Loucy (cell line): ENCODE measurements around the gene FAM24A.
"Not testable (repeated sequence)": the region's sequence is repeated elsewhere in the genome, so short reads cannot be mapped to it uniquely, and the experiment has no call there.

Experiments used
- H2AFZ ChIP-seq: fragments of 200-600 bp; sonication (generic); 2 replicates; pipeline ENCODE4 v1.6.0; 2016; ENCODE audit warnings: antibody characterized with exemption, mild to moderate bottlenecking, low read length, moderate library complexity
- H3F3A ChIP-seq: fragments of 200-600 bp; 2 replicates; pipeline ENCODE4 v1.6.0; 2016; ENCODE audit warnings: antibody characterized with exemption, low read depth, mild to moderate bottlenecking
- H3K27me3 ChIP-seq: fragments of 200-600 bp; sonication (generic); 2 replicates; pipeline ENCODE4 v1.6.1; 2014; ENCODE audit warnings: low read length, mild to moderate bottlenecking; ENCODE audit not compliant: insufficient read depth, poor library complexity, severe bottlenecking
- H3K36me3 ChIP-seq: fragments of 200-600 bp; sonication (generic); 2 replicates; pipeline ENCODE4 v1.6.1; 2016; ENCODE audit warnings: low read length; ENCODE audit not compliant: insufficient read depth
- H3K4me1 ChIP-seq: fragments of 200-600 bp; sonication (generic); 2 replicates; pipeline ENCODE4 v1.5.1; 2014; ENCODE audit warnings: low read length, mild to moderate bottlenecking; ENCODE audit not compliant: insufficient read depth, poor library complexity, severe bottlenecking
- H3K4me2 ChIP-seq: fragments of 200-600 bp; sonication (generic); 2 replicates; pipeline ENCODE4 v1.6.0; 2014; ENCODE audit warnings: antibody characterized with exemption, low read length, low read depth, mild to moderate bottlenecking; ENCODE audit not compliant: poor library complexity, severe bottlenecking
- H3K4me3 ChIP-seq: fragments of 200-600 bp; sonication (generic); 2 replicates; pipeline ENCODE4 v1.5.1; 2014; ENCODE audit warnings: low read length, mild to moderate bottlenecking, mixed read lengths; ENCODE audit not compliant: poor library complexity, severe bottlenecking
- H3K79me2 ChIP-seq: fragments of 200-600 bp; sonication (generic); 2 replicates; pipeline ENCODE4 v1.6.1; 2014; ENCODE audit warnings: low read length; ENCODE audit not compliant: insufficient read depth
- H3K9ac ChIP-seq: fragments of 200-600 bp; sonication (generic); 2 replicates; pipeline ENCODE4 v1.6.0; 2014; ENCODE audit warnings: mild to moderate bottlenecking, low read depth, low read length, moderate library complexity; ENCODE audit not compliant: poor library complexity, severe bottlenecking
- H3K9me2 ChIP-seq: fragments of 200-600 bp; sonication (generic); replicated peaks from 2 replicates; pipeline ENCODE4 v1.6.1; 2016; ENCODE audit warnings: low read depth, low read length, mixed read lengths
- H3K9me3 ChIP-seq: fragments of 200-600 bp; sonication (generic); 2 replicates; pipeline ENCODE4 v1.6.1; 2014; ENCODE audit warnings: mild to moderate bottlenecking, antibody characterized with exemption, low read length, low read depth; ENCODE audit not compliant: insufficient read depth
- H4K20me1 ChIP-seq: fragments of 200-600 bp; sonication (generic); 2 replicates; pipeline ENCODE4 v1.6.0; 2014; ENCODE audit warnings: antibody characterized with exemption, low read length, mild to moderate bottlenecking; ENCODE audit not compliant: insufficient read depth, poor library complexity, severe bottlenecking
- CTCF ChIP-seq: fragments of 200-600 bp; sonication (generic); conservative IDR thresholded peaks from 2 replicates; pipeline ENCODE4 v1.5.1; 2014; ENCODE audit warnings: mild to moderate bottlenecking, antibody characterized with exemption, low read length
- EZH2phosphoT487 ChIP-seq: fragments of 200-600 bp; IDR thresholded peaks from 2 replicates; pipeline ENCODE4 v1.6.1; 2018; ENCODE audit warnings: antibody characterized with exemption, mild to moderate bottlenecking, moderate library complexity, borderline replicate concordance

The FAM24A gene

GRCh38 chr10:122864194-122864592 lies 46.2 kb upstream of the FAM24A start:
- H3K27me3 ChIP-seq, result no peaks in the 10 kb centered on the region
- H3K9me2 ChIP-seq, result no peaks in the 10 kb centered on the region
- H4K20me1 ChIP-seq, result peaks cover 59% of the 10 kb centered on the region
- peaks cover 82% of the 10 kb centered on the region for H3K79me2 ChIP-seq
- no peak overlapping the region for H2AFZ ChIP-seq
- peaks cover 11% of the 10 kb centered on the region for H3K9me3 ChIP-seq
- H3K9ac ChIP-seq, result no peak overlapping the region
- no peak for TF ChIP-seq CTCF
- TF ChIP-seq EZH2phosphoT487, result no peak
- no peaks in the 10 kb centered on the region for H3F3A ChIP-seq
- peaks cover 4% of the 10 kb centered on the region for H3K4me1 ChIP-seq
- H3K4me3 ChIP-seq, result no peak overlapping the region
- H3K36me3 ChIP-seq, result peaks cover 10% of the 10 kb centered on the region; the same call in 1 of the 2 replicates
- no peak overlapping the region for H3K4me2 ChIP-seq

- TF ChIP-seq CTCF, result no peak
- Histone ChIP-seq H3F3A (no peaks in the 10 kb centered on the region), H2AFZ (no peak overlapping the region), H3K36me3 (peaks cover 10% of the 10 kb centered on the region; the same call in 1 of the 2 replicates), H3K9me3 (peaks cover 11% of the 10 kb centered on the region), H3K4me2 (no peak overlapping the region), H3K79me2 (peaks cover 75% of the 10 kb centered on the region), H3K27me3 (no peaks in the 10 kb centered on the region), H3K9me2 (no peaks in the 10 kb centered on the region), H3K9ac (no peak overlapping the region), H4K20me1 (peaks cover 56% of the 10 kb centered on the region), H3K4me1 (peaks cover 4% of the 10 kb centered on the region), H3K4me3 (no peak overlapping the region)
Observed at GRCh38 chr10:122864901-122865300, 45.5 kb upstream of the FAM24A start.

GRCh38 chr10:122866757-122867482 lies 43.5 kb upstream of the FAM24A start:
- H3K4me3 ChIP-seq, H3K4me1 ChIP-seq: not testable (repeated sequence)

GRCh38 chr10:122868768-122869167 lies 41.6 kb upstream of the FAM24A start:
- not testable (repeated sequence) for H3K4me1 ChIP-seq, H3K4me3 ChIP-seq, H3K36me3 ChIP-seq, H3K27me3 ChIP-seq, H3K9me2 ChIP-seq, H2AFZ ChIP-seq, H3K9ac ChIP-seq, H3F3A ChIP-seq, H3K4me2 ChIP-seq
- Histone ChIP-seq H3K9me3 (peaks cover 11% of the 10 kb centered on the region), H4K20me1 (peaks cover 30% of the 10 kb centered on the region), H3K79me2 (peaks cover 47% of the 10 kb centered on the region)

More at GRCh38 chr10:122866757-122867482, 43.5 kb upstream of the FAM24A start:
- H3K27me3 ChIP-seq, H3K36me3 ChIP-seq, H3K9me2 ChIP-seq, H3K9ac ChIP-seq, H2AFZ ChIP-seq, H3K4me2 ChIP-seq, H3F3A ChIP-seq: not testable (repeated sequence)
- H3K9me3 ChIP-seq, result peaks cover 11% of the 10 kb centered on the region
- peaks cover 37% of the 10 kb centered on the region for H4K20me1 ChIP-seq
- H3K79me2 ChIP-seq, result peaks cover 55% of the 10 kb centered on the region

GRCh38 chr10:122871947-122872346 lies 38.5 kb upstream of the FAM24A start:
- H3K4me3 ChIP-seq, H3K9me2 ChIP-seq, H3K4me2 ChIP-seq, H3K9ac ChIP-seq, H3K9me3 ChIP-seq, H3K36me3 ChIP-seq, H3K27me3 ChIP-seq, H3F3A ChIP-seq, H2AFZ ChIP-seq: not testable (repeated sequence)
- H3K79me2 ChIP-seq, result peaks cover 47% of the 10 kb centered on the region
- H4K20me1 ChIP-seq, result peaks cover 24% of the 10 kb centered on the region
- peaks cover 13% of the 10 kb centered on the region for H3K4me1 ChIP-seq
